Renal cortical epithelial cell (primary cell): ENCODE data around the gene ENPP4. TPM values are rescaled to one million over a fixed set of nuclear protein-coding genes. Genes with fewer than 3 reads are reported as not detected.

Experiments used
- total RNA-seq: library from RNA; depleted of rRNA; stranded (reverse); fragments of >200 nt; gene quantifications from 2 replicates; pipeline ENCODE4 v1.2.3, GENCODE V29; 2014

ENPP4 gene
- total RNA-seq, 1 donor from 2014 or later, result 9.1 TPM

Other genes with a start within 250 kb of the ENPP4 start
- gene CLIC5, start 114.1 kb upstream of the ENPP4 start, total RNA-seq, result 0.35 and 3.5 TPM in 2 replicates
- 9.3 and 11.1 TPM in 2 replicates for gene ENPP5, start 41.0 kb downstream of the ENPP4 start, total RNA-seq